ENCODE measurements around the gene DPY19L1.
"Not testable (repeated sequence)": the region's sequence is repeated elsewhere in the genome, so short reads cannot be mapped to it uniquely, and the experiment has no call there.

Gene DPY19L1

GRCh38 chr7:35032166-35032565 is 5.1 kb downstream of the DPY19L1 start:
- DNase-seq = no peak

GRCh38 chr7:35030848-35031247 is 6.4 kb downstream of the DPY19L1 start:
- no peak for DNase-seq

GRCh38 chr7:35029311-35029710 is 8.0 kb downstream of the DPY19L1 start:
- no peak for DNase-seq

- no peak for DNase-seq
Measured at GRCh38 chr7:35026150-35026549, 11.1 kb downstream of the DPY19L1 start.

- DNase-seq = no peak
Measured at GRCh38 chr7:35025369-35025870, 11.9 kb downstream of the DPY19L1 start.

- DNase-seq = no peak
Measured at GRCh38 chr7:35024298-35024697, 13.0 kb downstream of the DPY19L1 start.

GRCh38 chr7:35022725-35023124 is 14.6 kb downstream of the DPY19L1 start:
- DNase-seq = no peak

GRCh38 chr7:35021445-35021844 is 15.8 kb downstream of the DPY19L1 start:
- no peak for DNase-seq

- no peak for DNase-seq
Measured at GRCh38 chr7:35019801-35020200, 17.5 kb downstream of the DPY19L1 start.

GRCh38 chr7:35019179-35019729 is 18.0 kb downstream of the DPY19L1 start:
- no peak for DNase-seq

GRCh38 chr7:35015346-35015859 is 21.9 kb downstream of the DPY19L1 start:
- no peak for DNase-seq

GRCh38 chr7:35012160-35012559 is 25.1 kb downstream of the DPY19L1 start:
- DNase-seq = no peak

- DNase-seq = no peak
Measured at GRCh38 chr7:35011085-35011484, 26.2 kb downstream of the DPY19L1 start.

- DNase-seq = no peak
Measured at GRCh38 chr7:35007768-35008167, 29.5 kb downstream of the DPY19L1 start.

GRCh38 chr7:35004531-35005095 is 32.7 kb downstream of the DPY19L1 start:
- DNase-seq = no peak

GRCh38 chr7:35003679-35004303 is 33.5 kb downstream of the DPY19L1 start:
- peak; percentile 46 for DNase-seq

GRCh38 chr7:35003177-35003650 is 34.1 kb downstream of the DPY19L1 start:
- not testable (repeated sequence) for DNase-seq

GRCh38 chr7:34998335-34998734 is 39.0 kb downstream of the DPY19L1 start:
- not testable (repeated sequence) for DNase-seq

- not testable (repeated sequence) for DNase-seq
Measured at GRCh38 chr7:34996423-34997090, 40.7 kb downstream of the DPY19L1 start.

GRCh38 chr7:34995757-34996156 is 41.5 kb downstream of the DPY19L1 start:
- DNase-seq = no peak

- DNase-seq = no peak
Measured at GRCh38 chr7:34991938-34992840, 45.1 kb downstream of the DPY19L1 start.

GRCh38 chr7:34988442-34989125 is 48.7 kb downstream of the DPY19L1 start:
- DNase-seq = not testable (repeated sequence)
